AG04449 (cell line): ENCODE results near the gene ACTN1.

ENCODE experiments used
- CTCF ChIA-PET: fragments of 350-600 bp; formaldehyde crosslinking; extraction: SDS; loops from one replicate; lab custom pipeline; 2021; ENCODE audit warnings: antibody characterized with exemption; lab: Yijun Ruan, JAX
- POLR2A ChIA-PET: fragments of 400-600, 350-600 bp; formaldehyde crosslinking; extraction: SDS; loops from one replicate; lab custom pipeline; 2020; ENCODE audit warnings: antibody characterized with exemption, inconsistent platforms; lab: Yijun Ruan, JAX
- DNase-seq: peaks from one replicate; pipeline ENCODE4 v3.0.0-alpha.2; 2010; ENCODE audit warnings: low read depth, low spot score
- H3K4me3 ChIP-seq: 2 replicates; pipeline ENCODE4 v1.5.1; 2011; ENCODE audit warnings: low read depth, mild to moderate bottlenecking, control low read depth, low read length
- CTCF ChIP-seq: IDR thresholded peaks from one replicate; pipeline ENCODE4 v1.5.1; 2011; ENCODE audit warnings: mild to moderate bottlenecking, moderate library complexity, low read length, control low read depth, inconsistent platforms; ENCODE audit not compliant: insufficient read depth; ENCODE audit errors: missing control alignments

ACTN1 gene

GRCh38 chr14:68921666-68922065 lies 57.4 kb downstream of the ACTN1 start:
- no peak for DNase-seq
- peak; percentile 8 for TF ChIP-seq CTCF
- ChIA-PET CTCF (interaction anchor here (0.9 to 7.8 kb wide), 2 partner anchors 11 to 17 kb away, joined by 3 to 69 read pairs; no protein-coding TSS in a partner anchor), POLR2A (interaction anchor here (0.9 to 1.2 kb wide), 2 partner anchors 43 to 56 kb away, joined by 3 read pairs; no protein-coding TSS in a partner anchor)
- no peak overlapping the region for H3K4me3 ChIP-seq

- ChIA-PET POLR2A (no interaction called here), CTCF (interaction anchor here (7.8 kb wide), 1 partner anchor 10 kb away, joined by 69 read pairs; no protein-coding TSS in a partner anchor)
- TF ChIP-seq CTCF: no peak
- no peak for DNase-seq
- H3K4me3 ChIP-seq: no peak overlapping the region
These were observed 58.1 kb downstream of the ACTN1 start for GRCh38 chr14:68921049-68921448.

GRCh38 chr14:68919129-68919927 lies 59.8 kb downstream of the ACTN1 start:
- ChIA-PET CTCF (interaction anchor here (0.8 to 15.1 kb wide), 6 partner anchors 9 to 186 kb away, joined by 3 to 154 read pairs (median 4); no protein-coding TSS in a partner anchor), POLR2A (no interaction called here)
- no peak overlapping the region for H3K4me3 ChIP-seq
- no peak for TF ChIP-seq CTCF
- DNase-seq: no peak

- no peak overlapping the region for H3K4me3 ChIP-seq
- ChIA-PET CTCF (interaction anchor here (2.7 to 15.1 kb wide), 2 partner anchors 8 to 187 kb away, joined by 15 to 154 read pairs; no protein-coding TSS in a partner anchor), POLR2A (interaction anchor here (0.6 kb wide), 1 partner anchor 14 kb away, joined by 4 read pairs; no protein-coding TSS in a partner anchor)
- no peak for DNase-seq
- TF ChIP-seq CTCF: no peak
These were observed 60.5 kb downstream of the ACTN1 start for GRCh38 chr14:68918612-68919011.

GRCh38 chr14:68916358-68916941 lies 62.7 kb downstream of the ACTN1 start:
- no peak for DNase-seq
- ChIA-PET CTCF (interaction anchor here (0.9 to 15.1 kb wide), 7 partner anchors 16 to 197 kb away, joined by 3 to 154 read pairs (median 5); no protein-coding TSS in a partner anchor), POLR2A (no interaction called here)
- TF ChIP-seq CTCF: no peak
- H3K4me3 ChIP-seq: no peak overlapping the region

- CTCF ChIA-PET: interaction anchor here (1.3 to 15.1 kb wide), 6 partner anchors 11 to 220 kb away, joined by 3 to 154 read pairs (median 58); no protein-coding TSS in a partner anchor
These were observed 65.6 kb downstream of the ACTN1 start for GRCh38 chr14:68913516-68913915.

More at GRCh38 chr14:68913516-68913915, 65.6 kb downstream of the ACTN1 start:
- POLR2A ChIA-PET: no interaction called here
- TF ChIP-seq CTCF: no peak
- no peak overlapping the region for H3K4me3 ChIP-seq
- DNase-seq: no peak
